Bone marrow (tissue), 2 donors: ENCODE measurements around the gene SERPINB1.
A peak's percentile ranks its signal among the peaks of the same experiment; 100 is the strongest.

Experiments used
- DNase-seq, 2 donors: peaks; one replicate each; lab custom pipeline; 2025; lab: John Stamatoyannopoulos, UW

SERPINB1 gene

DNA sequence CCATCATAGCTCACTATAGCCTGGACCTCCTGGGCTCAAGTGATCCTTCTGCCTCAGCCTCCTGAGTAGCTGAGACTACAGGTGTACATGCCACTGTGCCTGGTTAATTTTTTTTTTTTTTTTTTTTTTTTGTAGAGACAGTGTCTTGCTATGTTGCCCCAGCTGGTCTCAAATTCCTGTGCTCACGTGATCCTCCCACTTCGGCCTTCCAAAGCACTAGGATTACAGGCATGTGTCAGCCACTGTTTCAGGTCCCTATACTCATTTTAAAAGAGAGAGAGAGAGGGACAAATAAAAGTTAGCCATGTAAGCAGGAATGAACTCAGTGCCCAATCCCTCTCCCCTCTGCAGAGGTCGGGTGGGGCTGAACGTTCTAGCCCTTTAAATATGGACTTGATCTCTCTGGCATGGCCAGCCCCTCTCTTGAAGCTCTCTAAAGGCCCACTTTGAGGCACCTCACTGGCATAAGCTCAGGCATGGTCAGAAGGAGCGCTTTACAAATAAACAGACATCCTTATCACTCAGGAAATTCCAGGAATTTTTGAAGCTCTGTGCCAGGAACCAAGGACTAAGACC, 9.0 kb upstream of the SERPINB1 start:
- no peak for DNase-seq

DNA sequence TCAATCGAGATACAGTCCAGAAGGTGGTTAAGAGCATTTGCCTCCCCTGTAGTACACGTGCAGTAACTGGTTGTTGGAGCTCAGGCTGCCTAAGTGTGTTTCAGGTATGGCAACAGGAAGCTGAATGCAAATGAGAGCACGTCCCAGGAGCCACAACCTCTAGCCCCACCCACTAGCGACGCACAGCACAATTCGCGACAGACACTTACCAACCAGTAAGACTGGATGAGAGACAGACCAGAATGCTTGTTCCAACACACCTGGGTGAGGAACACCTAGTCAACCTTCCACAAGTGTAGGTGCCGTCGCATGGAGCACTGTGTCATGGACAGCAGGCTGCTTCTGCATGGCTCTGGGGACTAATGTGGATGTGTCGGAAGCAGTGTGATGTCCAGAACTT, 7.2 kb upstream of the SERPINB1 start:
- no peak for DNase-seq

DNA sequence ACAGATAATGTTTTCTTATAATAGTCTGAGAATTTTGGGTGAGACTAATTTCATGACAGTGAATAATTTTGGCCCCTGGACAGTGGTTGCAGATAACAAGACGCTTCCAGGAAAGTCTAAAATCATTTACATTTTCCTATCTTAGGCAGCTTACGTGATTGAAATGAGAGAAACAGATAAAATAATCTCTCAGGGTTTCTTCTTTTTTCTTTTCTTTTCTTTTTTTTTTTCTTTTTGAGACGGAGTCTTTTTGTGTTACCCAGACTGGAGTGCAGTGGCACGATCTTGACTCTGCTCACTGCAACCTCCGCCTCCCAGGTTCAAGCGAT, 4.2 kb upstream of the SERPINB1 start:
- DNase-seq: no peak

DNA sequence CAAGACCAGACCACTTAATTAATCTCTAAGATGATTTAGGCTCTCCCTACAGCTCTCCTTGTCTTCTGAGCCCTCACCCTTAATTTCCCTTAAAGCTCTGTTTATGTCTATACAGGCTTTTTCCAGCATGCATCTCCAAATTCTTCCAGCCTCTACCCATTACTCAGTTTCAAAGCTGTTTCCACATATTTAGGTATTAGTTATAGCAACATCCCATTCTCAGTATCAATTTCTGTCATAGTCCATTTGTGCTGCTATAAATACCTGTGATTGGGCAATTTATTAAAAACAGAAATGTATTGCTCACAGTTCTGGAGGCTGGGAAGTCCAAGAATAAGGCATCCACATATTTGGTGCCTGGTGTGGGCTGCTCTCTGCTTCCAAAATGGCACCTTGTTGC, 2.3 kb upstream of the SERPINB1 start:
- no peak for DNase-seq

DNA sequence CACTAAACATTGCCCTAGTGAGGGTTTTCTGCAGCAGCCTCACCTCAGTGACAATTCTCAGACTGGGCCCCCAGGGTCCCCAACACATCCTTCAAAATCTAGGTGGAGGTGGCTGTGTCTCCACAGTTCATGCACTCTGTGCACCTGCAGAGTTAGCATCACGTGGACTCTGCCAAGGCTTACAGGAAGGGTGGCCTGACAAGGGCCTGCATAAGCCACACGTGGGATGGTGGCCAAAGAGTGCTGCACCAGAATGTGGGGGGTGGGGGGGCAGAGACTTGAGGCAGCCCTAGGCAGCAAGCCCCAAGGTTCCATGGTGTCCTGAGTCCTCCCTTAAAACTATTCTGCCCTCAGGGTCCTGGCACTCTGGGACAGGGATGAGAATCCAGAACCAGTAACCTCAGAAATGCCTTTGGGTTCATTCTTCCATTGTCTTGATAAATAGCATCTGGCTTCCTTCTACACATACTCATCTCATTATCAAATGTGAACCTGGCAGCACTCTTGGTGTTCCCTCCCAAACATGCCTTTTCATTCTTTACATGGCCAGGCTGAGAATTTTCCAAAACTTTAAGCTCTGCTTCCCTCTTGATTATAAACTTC, 1.6 kb upstream of the SERPINB1 start:
- DNase-seq: no peak

DNA sequence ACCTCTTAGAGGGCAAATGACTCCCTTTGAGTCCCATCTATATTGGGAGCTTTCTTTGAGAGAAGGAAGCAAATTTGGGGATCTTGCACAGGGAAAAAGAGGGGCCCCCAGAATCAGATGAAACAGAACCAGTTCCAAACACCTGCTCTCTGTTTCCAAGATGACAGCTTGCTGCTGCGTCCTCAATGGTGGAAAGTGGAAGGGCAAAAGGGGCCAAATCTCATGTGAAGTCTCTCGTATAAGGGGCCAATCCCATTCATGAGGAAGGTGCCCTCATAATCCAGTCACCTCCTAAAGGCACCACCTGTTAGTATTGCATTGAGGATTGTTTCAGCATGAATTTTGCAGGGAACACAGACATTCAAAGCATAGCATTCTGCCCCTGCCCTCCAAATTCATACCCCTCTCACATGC, 483 bp upstream of the SERPINB1 start:
- no peak for DNase-seq

DNA sequence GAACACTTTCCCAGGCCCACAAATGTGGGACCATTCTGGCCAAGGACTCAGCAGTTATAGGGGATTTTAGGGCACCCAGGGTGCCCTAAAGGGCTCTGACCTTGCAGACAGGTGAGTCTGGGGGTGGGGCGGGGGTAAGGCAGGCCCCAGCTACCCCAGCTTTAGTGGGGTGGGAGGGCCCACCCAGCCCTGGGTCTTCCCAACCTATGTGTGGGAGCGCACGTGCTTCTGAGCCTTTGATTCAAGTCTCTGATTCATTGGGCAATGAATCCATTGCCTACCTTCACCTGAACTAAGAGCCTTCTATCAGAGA, 958 bp downstream of the SERPINB1 start:
- no peak for DNase-seq

GRCh38 chr6:2839982-2840748, 1.5 kb downstream of the SERPINB1 start:
- no peak for DNase-seq

DNA sequence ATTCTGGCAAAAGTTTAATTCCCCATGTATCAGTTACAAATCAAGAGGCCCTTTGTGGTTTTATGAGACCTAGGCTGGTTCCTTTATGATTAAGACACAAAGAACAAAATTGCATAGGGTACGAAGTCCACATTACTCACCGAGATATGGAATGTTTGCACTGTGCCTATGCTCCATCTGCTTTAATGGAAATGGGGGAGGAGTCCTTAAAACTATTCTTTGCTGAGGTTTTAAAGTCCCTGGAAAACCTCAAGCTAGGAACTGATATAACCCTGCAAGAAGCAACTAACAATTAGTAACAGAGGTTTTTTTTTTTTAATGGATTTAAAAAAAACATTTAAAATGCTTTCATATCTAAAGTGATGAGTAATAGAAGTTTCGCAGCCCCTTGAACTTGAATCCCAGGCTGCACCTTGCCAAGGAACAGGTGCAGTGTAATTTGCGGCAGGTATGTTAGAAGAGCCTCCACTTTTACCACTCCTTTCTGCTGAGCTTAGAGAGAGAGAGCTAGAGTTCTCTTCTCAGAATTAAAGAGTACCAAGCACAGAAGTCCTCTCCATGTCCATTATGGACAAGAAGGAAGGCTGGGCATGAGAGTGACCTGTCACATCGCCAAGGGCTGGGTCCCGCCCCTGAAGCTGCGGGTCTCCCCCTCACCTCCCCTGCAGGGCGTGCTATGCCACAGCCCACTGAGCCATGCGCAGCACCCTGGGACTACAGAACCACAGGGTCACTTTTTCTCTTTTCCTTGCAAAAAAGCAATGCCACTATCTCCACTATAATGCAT, 2.3 kb downstream of the SERPINB1 start:
- DNase-seq: peak in 1 of 2 donors; percentile 34

GRCh38 chr6:2838251-2838650, 3.4 kb downstream of the SERPINB1 start:
- no peak for DNase-seq

DNA sequence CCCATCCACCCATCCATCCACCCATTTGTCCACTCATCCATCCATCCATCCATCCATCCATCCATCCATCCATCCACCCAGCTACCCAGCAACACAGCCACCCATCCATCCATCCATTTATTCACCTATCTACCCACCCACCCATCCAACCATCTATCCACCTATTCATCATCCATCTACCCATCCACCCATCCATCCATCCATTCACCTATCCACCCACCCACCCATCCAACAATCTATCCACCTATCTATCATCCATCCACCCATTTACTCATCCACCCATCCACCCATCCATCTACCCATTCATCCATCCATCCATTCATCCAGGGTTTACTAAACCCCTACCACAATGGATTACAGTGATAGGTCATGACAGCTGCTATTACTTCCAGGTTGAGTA, 7.4 kb downstream of the SERPINB1 start:
- DNase-seq: no peak

DNA sequence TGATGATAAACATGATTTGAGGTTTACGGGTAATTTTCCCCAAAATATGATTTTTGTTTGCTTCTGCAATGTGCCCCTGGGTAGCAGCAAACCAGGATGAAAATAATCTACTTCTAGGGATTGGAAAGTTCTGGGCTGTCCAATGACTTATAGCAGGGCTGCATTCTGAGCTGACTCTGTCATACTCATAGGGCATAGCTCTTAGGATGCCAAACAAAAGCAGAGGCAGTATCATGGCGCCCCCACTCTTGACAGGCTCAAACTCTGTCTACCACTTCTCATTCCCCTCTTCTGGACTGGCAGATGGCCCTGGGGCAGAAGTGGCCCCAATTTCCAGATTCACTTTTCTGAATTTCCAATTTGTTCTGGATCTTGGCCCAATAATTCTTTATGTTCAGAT, 10.3 kb downstream of the SERPINB1 start:
- no peak for DNase-seq

DNA sequence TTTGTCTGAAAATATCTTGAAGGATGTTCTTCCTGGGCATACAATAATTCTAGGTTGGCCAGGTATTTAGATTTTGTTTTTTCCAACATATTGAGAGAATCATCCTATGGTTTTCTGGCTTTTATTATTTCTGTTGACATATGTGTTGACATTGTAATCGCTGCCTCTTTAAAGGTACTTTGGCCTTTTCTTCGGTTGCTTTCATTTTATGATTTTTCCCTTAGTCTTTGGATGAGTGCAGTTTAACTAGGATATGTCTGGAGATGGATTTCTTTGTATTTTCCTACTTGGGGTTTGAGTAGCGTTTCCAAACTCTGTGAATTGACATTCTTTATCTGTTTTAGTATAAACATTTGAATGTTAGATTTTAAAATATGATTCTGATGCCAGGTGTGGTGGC, 11.5 kb downstream of the SERPINB1 start:
- DNase-seq: no peak

- DNase-seq: no peak
These were observed 12.4 kb downstream of the SERPINB1 start for GRCh38 chr6:2829253-2829652.

DNA sequence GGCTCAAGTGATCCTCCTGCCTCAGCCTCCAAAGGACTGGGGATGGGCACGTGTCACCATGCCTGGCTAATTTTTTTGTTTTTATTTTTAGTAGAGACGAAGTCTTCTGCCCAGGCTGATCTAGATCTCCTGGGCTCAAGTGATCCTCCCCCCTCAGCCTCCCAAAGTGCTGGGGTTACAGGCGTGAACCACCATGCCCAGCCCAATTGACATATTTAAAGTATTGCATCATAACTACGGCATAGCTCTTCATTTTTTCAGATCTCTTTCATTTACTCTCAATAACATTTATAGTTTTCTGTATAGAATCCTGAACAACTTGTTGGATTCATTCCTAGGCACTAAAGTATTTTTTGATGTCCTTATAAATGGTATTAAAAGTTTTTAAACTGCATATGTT, 13.0 kb downstream of the SERPINB1 start:
- no peak for DNase-seq

GRCh38 chr6:2827142-2827541, 14.5 kb downstream of the SERPINB1 start:
- no peak for DNase-seq

DNA sequence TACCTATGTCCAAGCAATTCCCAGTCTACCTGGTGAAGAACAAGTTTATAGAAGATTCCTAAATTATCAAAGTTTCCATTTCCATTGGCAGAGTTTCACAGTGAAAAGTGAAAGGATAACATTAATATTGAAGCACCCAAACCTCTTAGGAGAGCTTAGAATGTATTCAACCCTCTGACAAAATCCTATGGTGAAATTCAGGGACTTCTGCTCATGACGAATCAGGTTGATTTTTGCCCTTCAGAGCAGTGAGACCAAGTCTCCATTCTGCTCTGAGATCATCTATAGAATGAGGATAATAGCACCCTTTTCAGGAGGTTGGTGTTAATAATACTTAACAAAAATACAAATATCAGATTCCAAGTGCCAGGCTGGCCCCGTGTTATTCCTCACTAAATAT, 15.5 kb downstream of the SERPINB1 start:
- no peak for DNase-seq

DNA sequence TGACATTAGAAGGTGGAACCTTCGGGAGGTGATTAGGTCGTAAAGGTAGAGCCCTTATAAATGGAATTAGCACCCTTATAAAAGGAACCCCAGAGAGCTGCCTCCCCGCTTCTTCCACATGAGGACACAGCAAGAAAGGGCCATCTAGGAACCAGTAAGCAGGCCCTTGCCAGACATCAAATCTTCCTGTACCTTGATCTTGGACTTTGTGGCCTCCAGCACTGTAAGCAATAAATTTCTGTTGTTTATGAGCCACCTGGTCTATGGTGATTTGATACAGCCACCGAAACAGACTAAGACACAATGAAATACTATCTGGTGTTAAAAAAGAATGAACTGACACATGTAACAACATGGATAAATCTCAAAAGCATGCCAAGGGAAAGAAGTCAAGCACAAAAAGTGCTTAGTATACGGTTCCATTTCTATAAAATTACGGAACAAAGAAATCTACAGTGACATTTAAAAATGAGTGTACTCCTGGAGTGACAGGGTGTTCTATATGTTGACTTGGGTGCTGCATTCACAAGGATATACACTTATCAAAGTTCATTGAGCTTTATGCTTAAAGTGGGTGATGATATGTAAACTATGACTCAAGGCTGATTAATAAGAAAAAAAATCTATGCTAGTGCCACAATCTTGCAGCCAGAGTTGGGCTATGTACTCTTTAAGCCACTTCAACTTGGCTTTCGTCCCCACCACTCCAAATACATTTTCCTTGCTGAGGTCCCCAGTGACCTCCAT, 18.4 kb downstream of the SERPINB1 start:
- DNase-seq: no peak

DNA sequence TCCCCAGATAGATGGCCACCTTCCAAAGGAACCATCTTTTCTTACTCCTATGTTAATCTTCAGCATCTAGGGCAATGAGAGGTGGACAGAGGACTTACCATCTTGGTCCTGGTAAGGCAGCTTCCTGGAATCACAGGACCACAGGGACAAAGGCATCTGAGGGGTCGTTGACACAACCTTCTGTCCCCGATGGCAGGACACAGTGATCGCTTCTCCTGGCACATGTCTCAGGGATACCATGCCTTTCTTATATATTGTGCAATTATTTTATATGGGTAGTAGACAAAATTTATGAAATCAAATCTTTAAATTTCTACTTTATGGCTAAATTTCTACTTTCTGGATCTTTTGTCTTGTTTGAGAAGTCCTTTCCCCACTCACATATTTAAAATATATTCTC, 20.1 kb downstream of the SERPINB1 start:
- no peak for DNase-seq

DNA sequence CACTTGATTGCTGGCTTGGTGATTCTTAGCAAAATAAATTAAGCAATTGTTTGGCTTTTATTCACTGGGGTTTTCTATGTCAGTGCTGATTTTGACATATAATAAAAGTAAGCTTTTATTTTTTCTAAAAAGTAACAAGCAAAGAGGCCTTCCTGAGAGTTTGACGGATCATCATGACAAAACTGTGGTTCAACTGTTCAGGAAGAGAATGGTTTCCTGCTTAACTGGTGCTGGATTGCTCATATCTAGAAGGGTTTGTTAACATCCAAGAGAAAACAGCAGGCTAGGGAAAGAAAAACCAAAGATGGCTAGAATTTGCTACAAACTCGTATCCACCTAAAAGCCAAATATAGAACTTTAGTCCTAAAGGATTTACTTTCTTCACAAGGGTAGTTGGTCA, 21.2 kb downstream of the SERPINB1 start:
- peak in 1 of 2 donors; percentile 87 for DNase-seq

GRCh38 chr6:2819978-2820377, 21.7 kb downstream of the SERPINB1 start:
- DNase-seq: no peak

GRCh38 chr6:2819115-2819514, 22.5 kb downstream of the SERPINB1 start:
- DNase-seq: no peak
